Measurements from ENCODE around the gene WDR4. TPM values are rescaled to one million over a fixed set of nuclear protein-coding genes. Genes with fewer than 3 reads are reported as not detected.

WDR4 gene
- total RNA-seq, 3 donors from 2014 or later, result 6.2 to 16.4 (median 12.7) TPM

GRCh38 chr21:42873096-42873495, 6.2 kb downstream of the WDR4 start:
- intact Hi-C loops (cut with DNase I; ENCODE audit: low total_unique reads), result no loop called here
- H3K4me3 ChIP-seq, result no peak overlapping the region
- no peak overlapping the region for H3K27ac ChIP-seq
- no peaks in the 10 kb centered on the region for H3K9me3 ChIP-seq
- no peaks in the 10 kb centered on the region for H3K4me1 ChIP-seq
- DNase-seq (ENCODE audit: low spot score in 2 of 2), result no peak
- TF ChIP-seq POLR2AphosphoS5 (IDR thresholded peaks at IDR 0.05) (no peak), CTCF (IDR thresholded peaks at IDR 0.05) (no peak), POLR2A (IDR thresholded peaks at IDR 0.05) (no peak)
- H3K36me3 ChIP-seq, result peaks cover 6% of the 10 kb centered on the region
- no peaks in the 10 kb centered on the region for H3K27me3 ChIP-seq

- Histone ChIP-seq H3K27me3 (no peaks in the 10 kb centered on the region), H3K36me3 (peaks cover 3% of the 10 kb centered on the region), H3K4me1 (no peaks in the 10 kb centered on the region), H3K27ac (no peak overlapping the region), H3K4me3 (no peak overlapping the region), H3K9me3 (no peaks in the 10 kb centered on the region)
- intact Hi-C loops (cut with DNase I; ENCODE audit: low total_unique reads), result loop anchor here (5.0 kb wide), 1 partner anchor 44 kb away; no protein-coding TSS in a partner anchor
- DNase-seq (ENCODE audit: low spot score in 2 of 2), result no peak
- TF ChIP-seq CTCF (IDR thresholded peaks at IDR 0.05) (no peak), POLR2AphosphoS5 (IDR thresholded peaks at IDR 0.05) (no peak), POLR2A (IDR thresholded peaks at IDR 0.05) (no peak)
Measured at GRCh38 chr21:42868196-42868595, 11.1 kb downstream of the WDR4 start.

- intact Hi-C loops (cut with DNase I; ENCODE audit: low total_unique reads), result loop anchor here (5.0 kb wide), 1 partner anchor 47 kb away; no protein-coding TSS in a partner anchor
- no peak for DNase-seq (ENCODE audit: low spot score in 2 of 2)
- no peak overlapping the region for H3K27ac ChIP-seq
- H3K4me1 ChIP-seq, result no peaks in the 10 kb centered on the region
- H3K27me3 ChIP-seq, result no peaks in the 10 kb centered on the region
- TF ChIP-seq POLR2AphosphoS5 (IDR thresholded peaks at IDR 0.05), result no peak
- TF ChIP-seq POLR2A (IDR thresholded peaks at IDR 0.05), result no peak
- no peak for TF ChIP-seq CTCF (IDR thresholded peaks at IDR 0.05)
- no peaks in the 10 kb centered on the region for H3K9me3 ChIP-seq
- no peak overlapping the region for H3K4me3 ChIP-seq
- no peaks in the 10 kb centered on the region for H3K36me3 ChIP-seq
Measured at GRCh38 chr21:42865776-42866160, 13.6 kb downstream of the WDR4 start.

GRCh38 chr21:42864815-42865775, 14.2 kb downstream of the WDR4 start:
- Histone ChIP-seq H3K27me3 (no peaks in the 10 kb centered on the region), H3K4me3 (no peak overlapping the region), H3K9me3 (no peaks in the 10 kb centered on the region), H3K27ac (no peak overlapping the region), H3K36me3 (no peaks in the 10 kb centered on the region), H3K4me1 (no peaks in the 10 kb centered on the region)
- DNase-seq (ENCODE audit: low spot score in 2 of 2), result no peak
- TF ChIP-seq CTCF (IDR thresholded peaks at IDR 0.05) (no peak), POLR2A (IDR thresholded peaks at IDR 0.05) (no peak), POLR2AphosphoS5 (IDR thresholded peaks at IDR 0.05) (no peak)
- intact Hi-C loops (cut with DNase I; ENCODE audit: low total_unique reads), result loop anchor here (5.0 kb wide), 1 partner anchor 47 kb away; no protein-coding TSS in a partner anchor

- Histone ChIP-seq H3K4me3 (no peak overlapping the region), H3K4me1 (no peaks in the 10 kb centered on the region), H3K9me3 (no peaks in the 10 kb centered on the region), H3K27ac (no peak overlapping the region), H3K36me3 (no peaks in the 10 kb centered on the region), H3K27me3 (no peaks in the 10 kb centered on the region)
- no peak for TF ChIP-seq POLR2AphosphoS5 (IDR thresholded peaks at IDR 0.05)
- intact Hi-C loops (cut with DNase I; ENCODE audit: low total_unique reads), result no loop called here
- no peak for DNase-seq (ENCODE audit: low spot score in 2 of 2)
Measured at GRCh38 chr21:42864286-42864685, 15.1 kb downstream of the WDR4 start.
